HEK293 (cell line): Measurements from ENCODE around the gene ARHGAP33.

Experiments
- CTCF ChIP-seq: fragments of 450-650 bp; formaldehyde crosslinking; IDR thresholded peaks from 2 replicates; pipeline ENCODE4 v1.5.1; 2016; ENCODE audit warnings: missing biosample characterization, missing genetic modification characterization
- ZNF157 ChIP-seq: fragments of 450-650 bp; formaldehyde crosslinking; IDR thresholded peaks from 2 replicates; pipeline ENCODE4 v1.5.1; 2016; ENCODE audit warnings: missing biosample characterization, missing genetic modification characterization
- ZNF169 ChIP-seq: fragments of 450-650 bp; formaldehyde crosslinking; IDR thresholded peaks from 2 replicates; pipeline ENCODE4 v1.5.1; 2016; ENCODE audit warnings: missing biosample characterization, missing genetic modification characterization
- ZNF501 ChIP-seq: fragments of 450-650 bp; formaldehyde crosslinking; IDR thresholded peaks from 2 replicates; pipeline ENCODE4 v1.5.1; 2016; ENCODE audit warnings: missing biosample characterization, missing genetic modification characterization
- ZNF785 ChIP-seq: fragments of 450-650 bp; formaldehyde crosslinking; IDR thresholded peaks from 2 replicates; pipeline ENCODE4 v1.5.1; 2016; ENCODE audit warnings: missing biosample characterization, missing genetic modification characterization

- TF ChIP-seq ZNF169 (tag by site-specific recombination) (no peak), CTCF (no peak), ZNF501 (tag by site-specific recombination) (no peak), ZNF785 (tag by site-specific recombination) (no peak), ZNF157 (tag by site-specific recombination) (no peak)
Observed at GRCh38 chr19:35807633-35808032, 32.3 kb downstream of the ARHGAP33 start.
